ENCODE measurements around the gene SORL1. TPM values are rescaled to one million over a fixed set of nuclear protein-coding genes. Genes with fewer than 3 reads are reported as not detected.

The SORL1 gene
- total and polyA plus RNA-seq, 9 of the 15 experiments (the other 6 are each of a cell fraction or from before 2014, with no cell fraction given): 0.01 to 0.66 TPM; not detected in 7

DNA sequence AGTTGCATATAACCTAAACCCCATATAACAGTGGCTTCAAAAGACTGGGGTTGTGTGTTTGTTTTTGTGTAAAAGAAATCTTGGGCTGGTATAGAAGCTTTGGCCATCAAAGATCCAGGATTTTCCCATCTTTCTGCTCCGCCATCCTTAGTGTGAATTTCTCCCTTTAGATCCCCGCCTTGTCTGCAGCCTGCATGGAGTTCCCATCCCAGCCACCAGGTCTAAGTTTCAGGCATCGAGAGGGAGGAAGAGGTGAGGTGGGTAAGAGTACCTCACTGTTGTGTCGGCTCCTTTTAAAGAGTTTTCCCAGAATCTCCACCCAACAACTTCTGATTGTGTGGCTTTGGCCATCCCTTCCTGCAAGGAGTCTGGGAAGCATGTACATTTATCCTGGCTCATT lies 196.2 kb downstream of the SORL1 start:
- Histone ChIP-seq H3K36me3 (ENCODE audit: control insufficient read depth, insufficient read depth, low read length) (no peaks in the 10 kb centered on the region), H4K20me1 (replicated peaks; ENCODE audit: control insufficient read depth, insufficient read depth, low read length) (no peaks in the 10 kb centered on the region), H3K9me3 (replicated peaks; ENCODE audit: control insufficient read depth, insufficient read depth, low read depth, low read length) (no peaks in the 10 kb centered on the region), H3K79me2 (ENCODE audit: control insufficient read depth, insufficient read depth, low read length) (no peaks in the 10 kb centered on the region), H3K27ac (ENCODE audit: extremely low read depth, low read depth, low read length) (no peak overlapping the region), H3K4me3 (no peak overlapping the region), H2AFZ (ENCODE audit: low read depth, low read length) (no peak overlapping the region), H3K27me3 (ENCODE audit: control insufficient read depth in 2 of 2, insufficient read depth in 2 of 2, low read length in 2 of 2) (no peaks in the 10 kb centered on the region), H3K9me1 (ENCODE audit: control insufficient read depth, insufficient read depth, low read length) (no peaks in the 10 kb centered on the region), H3K9ac (ENCODE audit: insufficient read depth in 1 of 2, low read depth in 2 of 2, low read length in 2 of 2) (no peak overlapping the region), H3K4me1 (replicated peaks in 1 of 2; ENCODE audit: control insufficient read depth in 2 of 2, insufficient read depth in 2 of 2, low read length in 2 of 2) (no peaks in the 10 kb centered on the region; a peak in 1 of 5 replicates), H3K4me2 (ENCODE audit: insufficient read depth, low read length) (no peak overlapping the region)
- POLR2A ChIA-PET: no interaction called here
- in situ Hi-C loops (cut with MboI): no loop called here
- 0% methylated on average over 3 of the region's 4 CpGs for WGBS (ENCODE audit: insufficient coverage, low coverage, missing lambda C conversion rate)
- CTCF ChIA-PET (ENCODE audit: low intra/inter-chr PET ratio): no interaction called here
- ATAC-seq: no peak
- FAIRE-seq: no peak
- intact Hi-C loops (cut with micrococcal nuclease): no loop called here
- no peak for DNase-seq (ENCODE audit: extremely low read depth in 1 of 4, low spot score in 3 of 4)
- no TSS peak for BruUV-seq (replicated peaks)
- TF ChIP-seq, protein P1, sequence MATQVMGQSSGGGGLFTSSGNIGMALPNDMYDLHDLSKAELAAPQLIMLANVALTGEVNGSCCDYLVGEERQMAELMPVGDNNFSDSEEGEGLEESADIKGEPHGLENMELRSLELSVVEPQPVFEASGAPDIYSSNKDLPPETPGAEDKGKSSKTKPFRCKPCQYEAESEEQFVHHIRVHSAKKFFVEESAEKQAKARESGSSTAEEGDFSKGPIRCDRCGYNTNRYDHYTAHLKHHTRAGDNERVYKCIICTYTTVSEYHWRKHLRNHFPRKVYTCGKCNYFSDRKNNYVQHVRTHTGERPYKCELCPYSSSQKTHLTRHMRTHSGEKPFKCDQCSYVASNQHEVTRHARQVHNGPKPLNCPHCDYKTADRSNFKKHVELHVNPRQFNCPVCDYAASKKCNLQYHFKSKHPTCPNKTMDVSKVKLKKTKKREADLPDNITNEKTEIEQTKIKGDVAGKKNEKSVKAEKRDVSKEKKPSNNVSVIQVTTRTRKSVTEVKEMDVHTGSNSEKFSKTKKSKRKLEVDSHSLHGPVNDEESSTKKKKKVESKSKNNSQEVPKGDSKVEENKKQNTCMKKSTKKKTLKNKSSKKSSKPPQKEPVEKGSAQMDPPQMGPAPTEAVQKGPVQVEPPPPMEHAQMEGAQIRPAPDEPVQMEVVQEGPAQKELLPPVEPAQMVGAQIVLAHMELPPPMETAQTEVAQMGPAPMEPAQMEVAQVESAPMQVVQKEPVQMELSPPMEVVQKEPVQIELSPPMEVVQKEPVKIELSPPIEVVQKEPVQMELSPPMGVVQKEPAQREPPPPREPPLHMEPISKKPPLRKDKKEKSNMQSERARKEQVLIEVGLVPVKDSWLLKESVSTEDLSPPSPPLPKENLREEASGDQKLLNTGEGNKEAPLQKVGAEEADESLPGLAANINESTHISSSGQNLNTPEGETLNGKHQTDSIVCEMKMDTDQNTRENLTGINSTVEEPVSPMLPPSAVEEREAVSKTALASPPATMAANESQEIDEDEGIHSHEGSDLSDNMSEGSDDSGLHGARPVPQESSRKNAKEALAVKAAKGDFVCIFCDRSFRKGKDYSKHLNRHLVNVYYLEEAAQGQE (IDR thresholded peaks at IDR 0.05; ENCODE audit: borderline replicate concordance): no peak
- TF ChIP-seq, protein P1 (CRISPR knock-in tag; IDR thresholded peaks at IDR 0.05; ENCODE audit: low read depth): no peak
- TF ChIP-seq, protein P2, sequence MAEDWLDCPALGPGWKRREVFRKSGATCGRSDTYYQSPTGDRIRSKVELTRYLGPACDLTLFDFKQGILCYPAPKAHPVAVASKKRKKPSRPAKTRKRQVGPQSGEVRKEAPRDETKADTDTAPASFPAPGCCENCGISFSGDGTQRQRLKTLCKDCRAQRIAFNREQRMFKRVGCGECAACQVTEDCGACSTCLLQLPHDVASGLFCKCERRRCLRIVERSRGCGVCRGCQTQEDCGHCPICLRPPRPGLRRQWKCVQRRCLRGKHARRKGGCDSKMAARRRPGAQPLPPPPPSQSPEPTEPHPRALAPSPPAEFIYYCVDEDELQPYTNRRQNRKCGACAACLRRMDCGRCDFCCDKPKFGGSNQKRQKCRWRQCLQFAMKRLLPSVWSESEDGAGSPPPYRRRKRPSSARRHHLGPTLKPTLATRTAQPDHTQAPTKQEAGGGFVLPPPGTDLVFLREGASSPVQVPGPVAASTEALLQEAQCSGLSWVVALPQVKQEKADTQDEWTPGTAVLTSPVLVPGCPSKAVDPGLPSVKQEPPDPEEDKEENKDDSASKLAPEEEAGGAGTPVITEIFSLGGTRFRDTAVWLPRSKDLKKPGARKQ (CRISPR knock-in tag; IDR thresholded peaks at IDR 0.05): no peak
- no peak for TF ChIP-seq ZNF75A (CRISPR knock-in tag; IDR thresholded peaks at IDR 0.05)
- no peak for TF ChIP-seq TAF1 (IDR thresholded peaks at IDR 0.05; ENCODE audit: control insufficient read depth, extremely low read depth, insufficient read depth, low read length, severe bottlenecking)
- TF ChIP-seq ZBTB49 (CRISPR knock-in tag; IDR thresholded peaks at IDR 0.05; ENCODE audit: borderline replicate concordance): no peak
- TF ChIP-seq ZNF586 (CRISPR knock-in tag; conservative IDR thresholded peaks at IDR 0.05): no peak
